Measurements from ENCODE around the gene SLCO6A1.

Gene SLCO6A1

GRCh38 chr5:102385365-102385764 lies 113.4 kb downstream of the SLCO6A1 start:
- H3K9ac ChIP-seq (ENCODE audit: low read depth, low read length) = no peak overlapping the region
- H3K9me3 ChIP-seq (ENCODE audit: control insufficient read depth, insufficient read depth, low read length) = no peaks in the 10 kb centered on the region
- no peaks in the 10 kb centered on the region for H3K4me1 ChIP-seq (ENCODE audit: insufficient read depth, low read length)
- no peaks in the 10 kb centered on the region for H3K36me3 ChIP-seq (ENCODE audit: insufficient read depth, low read length)

- no peaks in the 10 kb centered on the region for H3K36me3 ChIP-seq (ENCODE audit: insufficient read depth, low read length)
- no peaks in the 10 kb centered on the region for H3K9me3 ChIP-seq (ENCODE audit: control insufficient read depth, insufficient read depth, low read length)
- H3K9ac ChIP-seq (ENCODE audit: low read depth, low read length) = no peak overlapping the region
- H3K4me1 ChIP-seq (ENCODE audit: insufficient read depth, low read length) = no peaks in the 10 kb centered on the region
These were observed 118.6 kb downstream of the SLCO6A1 start for GRCh38 chr5:102380174-102380573.

- no peaks in the 10 kb centered on the region for H3K36me3 ChIP-seq (ENCODE audit: insufficient read depth, low read length)
- no peaks in the 10 kb centered on the region for H3K4me1 ChIP-seq (ENCODE audit: insufficient read depth, low read length)
- no peaks in the 10 kb centered on the region for H3K9me3 ChIP-seq (ENCODE audit: control insufficient read depth, insufficient read depth, low read length)
- no peak overlapping the region for H3K9ac ChIP-seq (ENCODE audit: low read depth, low read length)
These were observed 122.9 kb downstream of the SLCO6A1 start for GRCh38 chr5:102375876-102376275.

- Histone ChIP-seq H3K36me3 (ENCODE audit: insufficient read depth, low read length) (no peaks in the 10 kb centered on the region), H3K9ac (ENCODE audit: low read depth, low read length) (no peak overlapping the region), H3K9me3 (ENCODE audit: control insufficient read depth, insufficient read depth, low read length) (no peaks in the 10 kb centered on the region), H3K4me1 (ENCODE audit: insufficient read depth, low read length) (no peaks in the 10 kb centered on the region)
These were observed 123.5 kb downstream of the SLCO6A1 start for GRCh38 chr5:102375272-102375671.

- Histone ChIP-seq H3K9me3 (ENCODE audit: control insufficient read depth, insufficient read depth, low read length) (no peaks in the 10 kb centered on the region), H3K9ac (ENCODE audit: low read depth, low read length) (no peak overlapping the region), H3K4me1 (ENCODE audit: insufficient read depth, low read length) (no peaks in the 10 kb centered on the region), H3K36me3 (ENCODE audit: insufficient read depth, low read length) (no peaks in the 10 kb centered on the region)
These were observed 130.4 kb downstream of the SLCO6A1 start for GRCh38 chr5:102368392-102368791.

- Histone ChIP-seq H3K36me3 (ENCODE audit: insufficient read depth, low read length) (no peaks in the 10 kb centered on the region), H3K9me3 (ENCODE audit: control insufficient read depth, insufficient read depth, low read length) (no peaks in the 10 kb centered on the region), H3K4me1 (ENCODE audit: insufficient read depth, low read length) (no peaks in the 10 kb centered on the region), H3K9ac (ENCODE audit: low read depth, low read length) (no peak overlapping the region)
These were observed 157.0 kb downstream of the SLCO6A1 start for GRCh38 chr5:102341681-102342288.

GRCh38 chr5:102324714-102325113 lies 174.1 kb downstream of the SLCO6A1 start:
- no peaks in the 10 kb centered on the region for H3K4me1 ChIP-seq (ENCODE audit: insufficient read depth, low read length)
- H3K9me3 ChIP-seq (ENCODE audit: control insufficient read depth, insufficient read depth, low read length) = no peaks in the 10 kb centered on the region
- H3K9ac ChIP-seq (ENCODE audit: low read depth, low read length) = no peak overlapping the region

More at GRCh38 chr5:102324714-102325113, 174.1 kb downstream of the SLCO6A1 start:
- no peaks in the 10 kb centered on the region for H3K36me3 ChIP-seq (ENCODE audit: insufficient read depth, low read length)

All from ES-I3 (cell line).